A673 (cell line): ENCODE measurements around the gene CELSR1. TPM values are rescaled to one million over a fixed set of nuclear protein-coding genes. Genes with fewer than 3 reads are reported as not detected.

Source experiments
- BruUV-seq: library from RNA; stranded (reverse); fragments of 400-500 nt; replicated peaks from 2 replicates; lab custom pipeline; 2021; lab: Mats Ljungman, UMichigan
- CTCF ChIA-PET: fragments of 300-600 bp; sonication (Branson Sonifier 250); formaldehyde crosslinking; loops from one replicate; lab custom pipeline; 2022; ENCODE audit warnings: antibody characterized with exemption; lab: Charles Lee
- POLR2A ChIA-PET: fragments of 300-600 bp; sonication (Branson Sonifier 250); formaldehyde crosslinking; loops from one replicate; lab custom pipeline; 2022; ENCODE audit warnings: antibody characterized with exemption; ENCODE audit not compliant: low non-redundant PET; lab: Charles Lee
- DNase-seq: peaks from one replicate; pipeline ENCODE4 v3.0.0-alpha.2; 2015; ENCODE audit warnings: low spot score
- H3K27ac ChIP-seq: fragments of 200-600 bp; sonication (generic); 2 replicates; pipeline ENCODE4 v1.5.1; 2016; ENCODE audit warnings: mixed run types, low read depth, mild to moderate bottlenecking, mixed read lengths, antibody characterized with exemption, low read length; ENCODE audit not compliant: poor library complexity, severe bottlenecking
- H3K27me3 ChIP-seq: fragments of 200-600 bp; sonication (generic); replicated peaks from 2 replicates; pipeline ENCODE4 v1.6.1; 2017; ENCODE audit warnings: mixed run types, low read depth, mild to moderate bottlenecking, mixed read lengths, antibody characterized with exemption, low read length; ENCODE audit not compliant: insufficient read depth, poor library complexity
- H3K36me3 ChIP-seq: fragments of 200-600 bp; sonication (generic); 2 replicates; pipeline ENCODE4 v1.6.1; 2016; ENCODE audit warnings: mixed run types, mild to moderate bottlenecking, mixed read lengths, antibody characterized with exemption, low read length; ENCODE audit not compliant: insufficient read depth, poor library complexity, severe bottlenecking
- H3K4me1 ChIP-seq: fragments of 200-600 bp; sonication (generic); 2 replicates; pipeline ENCODE4 v1.6.1; 2017; ENCODE audit warnings: mixed run types, mild to moderate bottlenecking, mixed read lengths, antibody characterized with exemption, low read length; ENCODE audit not compliant: insufficient read depth, poor library complexity, severe bottlenecking
- H3K4me3 ChIP-seq: fragments of 200-600 bp; sonication (generic); 2 replicates; pipeline ENCODE4 v1.5.1; 2016; ENCODE audit warnings: low read depth, mixed run types, mild to moderate bottlenecking, mixed read lengths, low read length; ENCODE audit not compliant: poor library complexity, severe bottlenecking
- H3K9me3 ChIP-seq: fragments of 200-600 bp; sonication (generic); 2 replicates; pipeline ENCODE4 v1.6.1; 2016; ENCODE audit warnings: mixed run types, low read depth, mild to moderate bottlenecking, mixed read lengths, antibody characterized with exemption, low read length; ENCODE audit not compliant: poor library complexity, severe bottlenecking
- EZH2 ChIP-seq: fragments of 200-600 bp; sonication (generic); IDR thresholded peaks from 2 replicates; pipeline ENCODE4 v1.6.1; 2017; ENCODE audit warnings: borderline replicate concordance, low read depth, mild to moderate bottlenecking, mixed read lengths, antibody characterized with exemption, low read length; ENCODE audit not compliant: poor library complexity, severe bottlenecking
- intact Hi-C: fragments of 100-400 bp; cut with micrococcal nuclease; formaldehyde crosslinking; loops from one replicate; pipeline ENCODE4 v1.10.0; 2022; ENCODE audit not compliant: unreplicated experiment
- total RNA-seq: library from RNA; stranded (reverse); gene quantifications from 2 replicates; pipeline ENCODE4 v1.2.3, GENCODE V29; 2021
- TF ChIP-seq, protein P1 (sequence below): fragments of 300-800, 200-600 bp; sonication (generic); conservative IDR thresholded peaks from 2 replicates; pipeline ENCODE4 v1.5.1; 2017; ENCODE audit warnings: low read depth, mild to moderate bottlenecking, antibody characterized with exemption, low read length, moderate library complexity, mixed read lengths

CELSR1 gene
- total RNA-seq, 1 experiment from 2014 or later = 2.3 TPM

DNA sequence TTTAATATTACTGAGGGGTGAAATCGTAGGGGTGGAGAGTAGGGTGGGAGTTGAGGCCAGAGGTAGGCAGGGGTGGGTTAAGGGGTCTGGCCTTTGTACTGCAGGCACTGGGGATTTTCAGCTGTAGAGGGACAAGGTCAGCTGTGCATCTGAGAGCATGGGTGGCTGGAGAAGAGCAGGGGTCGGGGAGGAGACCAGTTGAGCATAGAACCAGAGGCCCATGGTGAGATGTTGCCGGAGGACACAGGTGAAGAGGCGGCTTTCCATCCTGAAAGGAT lies 12.1 kb upstream of the CELSR1 start:
- no peaks in the 10 kb centered on the region for H3K9me3 ChIP-seq
- no peak overlapping the region for H3K27ac ChIP-seq
- H3K4me1 ChIP-seq = no peaks in the 10 kb centered on the region
- intact Hi-C loops = no loop called here
- no peak overlapping the region for H3K4me3 ChIP-seq
- ChIA-PET POLR2A (no interaction called here), CTCF (no interaction called here)
- H3K36me3 ChIP-seq = no peaks in the 10 kb centered on the region
- H3K27me3 ChIP-seq = no peaks in the 10 kb centered on the region
- BruUV-seq = no TSS peak
- no peak for TF ChIP-seq EZH2
- TF ChIP-seq, protein P1, sequence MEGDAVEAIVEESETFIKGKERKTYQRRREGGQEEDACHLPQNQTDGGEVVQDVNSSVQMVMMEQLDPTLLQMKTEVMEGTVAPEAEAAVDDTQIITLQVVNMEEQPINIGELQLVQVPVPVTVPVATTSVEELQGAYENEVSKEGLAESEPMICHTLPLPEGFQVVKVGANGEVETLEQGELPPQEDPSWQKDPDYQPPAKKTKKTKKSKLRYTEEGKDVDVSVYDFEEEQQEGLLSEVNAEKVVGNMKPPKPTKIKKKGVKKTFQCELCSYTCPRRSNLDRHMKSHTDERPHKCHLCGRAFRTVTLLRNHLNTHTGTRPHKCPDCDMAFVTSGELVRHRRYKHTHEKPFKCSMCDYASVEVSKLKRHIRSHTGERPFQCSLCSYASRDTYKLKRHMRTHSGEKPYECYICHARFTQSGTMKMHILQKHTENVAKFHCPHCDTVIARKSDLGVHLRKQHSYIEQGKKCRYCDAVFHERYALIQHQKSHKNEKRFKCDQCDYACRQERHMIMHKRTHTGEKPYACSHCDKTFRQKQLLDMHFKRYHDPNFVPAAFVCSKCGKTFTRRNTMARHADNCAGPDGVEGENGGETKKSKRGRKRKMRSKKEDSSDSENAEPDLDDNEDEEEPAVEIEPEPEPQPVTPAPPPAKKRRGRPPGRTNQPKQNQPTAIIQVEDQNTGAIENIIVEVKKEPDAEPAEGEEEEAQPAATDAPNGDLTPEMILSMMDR = no peak
- DNase-seq = no peak

DNA sequence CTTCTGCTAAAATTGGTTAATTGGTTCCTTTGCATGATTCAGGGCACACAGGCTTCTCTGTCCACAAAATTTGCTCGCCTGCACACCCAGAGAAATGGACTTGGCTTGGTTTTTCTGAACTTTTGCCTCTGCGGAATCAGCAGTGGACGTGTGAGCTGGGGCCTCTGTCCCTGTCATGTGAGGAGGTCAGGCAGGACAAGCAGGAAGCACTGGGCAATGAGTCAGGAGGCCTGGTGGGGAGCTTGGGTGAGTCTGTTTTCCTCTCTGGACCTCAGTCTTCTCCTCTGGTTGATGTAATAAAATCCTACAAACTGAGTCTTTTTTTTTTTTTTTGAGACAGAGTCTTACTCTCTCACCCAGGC lies 10.4 kb upstream of the CELSR1 start:
- Histone ChIP-seq H3K36me3 (no peaks in the 10 kb centered on the region), H3K4me1 (no peaks in the 10 kb centered on the region), H3K4me3 (no peak overlapping the region), H3K9me3 (no peaks in the 10 kb centered on the region), H3K27me3 (no peaks in the 10 kb centered on the region), H3K27ac (no peak overlapping the region)
- intact Hi-C loops = no loop called here
- no TSS peak for BruUV-seq
- no peak for DNase-seq
- CTCF ChIA-PET = interaction anchor here (0.5 kb wide), 1 partner anchor 203 kb away, joined by 3 read pairs; no protein-coding TSS in a partner anchor
- POLR2A ChIA-PET = no interaction called here
- no peak for TF ChIP-seq EZH2
- TF ChIP-seq, protein P1 = no peak

DNA sequence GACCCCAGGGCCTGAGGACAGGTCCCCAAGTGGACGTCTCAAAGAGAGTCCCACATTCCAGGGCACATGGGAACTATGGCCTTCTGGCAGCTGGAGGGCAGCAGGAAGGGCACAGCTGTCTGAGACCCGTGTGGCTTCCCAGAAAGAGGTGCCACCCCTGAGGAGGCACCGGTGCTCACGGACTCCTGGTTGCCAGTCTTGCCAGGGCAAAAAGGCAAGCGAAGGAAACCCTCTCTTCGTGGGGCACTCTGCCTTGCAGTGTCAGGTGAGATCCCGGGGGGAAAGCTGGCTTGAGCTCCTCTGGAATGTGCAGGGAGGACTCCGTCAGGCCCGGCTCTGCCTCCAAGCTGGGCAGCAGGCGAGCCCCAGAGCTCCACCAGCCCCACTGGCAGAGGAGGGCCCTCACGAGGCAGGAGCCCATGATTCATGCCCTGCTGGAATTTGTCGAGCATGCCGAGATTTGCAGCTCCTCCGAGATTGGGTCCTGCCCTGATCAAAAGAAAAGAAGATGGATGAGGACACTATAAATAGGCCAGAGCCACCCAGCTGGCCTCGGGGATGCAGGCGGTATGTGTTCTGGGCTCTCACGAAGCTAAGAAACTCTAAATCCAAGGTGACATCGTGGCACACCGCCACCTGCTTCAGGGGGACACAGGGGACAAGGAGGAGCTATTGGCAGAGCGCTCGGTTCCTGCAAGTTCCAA lies 9.9 kb upstream of the CELSR1 start:
- intact Hi-C loops = no loop called here
- Histone ChIP-seq H3K4me1 (no peaks in the 10 kb centered on the region), H3K36me3 (no peaks in the 10 kb centered on the region), H3K9me3 (no peaks in the 10 kb centered on the region), H3K27ac (no peak overlapping the region), H3K4me3 (no peak overlapping the region), H3K27me3 (no peaks in the 10 kb centered on the region)
- POLR2A ChIA-PET = no interaction called here
- TF ChIP-seq EZH2 = no peak
- TF ChIP-seq, protein P1 = no peak
- CTCF ChIA-PET = interaction anchor here (0.5 kb wide), 1 partner anchor 204 kb away, joined by 3 read pairs; no protein-coding TSS in a partner anchor
- BruUV-seq = no TSS peak
- DNase-seq = no peak
